AG04450 (cell line): ENCODE measurements around the gene GLUL. TPM values are rescaled to one million over a fixed set of nuclear protein-coding genes. Genes with fewer than 3 reads are reported as not detected.

ENCODE experiments used
- CTCF ChIA-PET: fragments of 300-600, 350-600 bp; formaldehyde crosslinking; extraction: SDS; loops from one replicate; lab custom pipeline; 2022; ENCODE audit warnings: antibody characterized with exemption, inconsistent platforms; lab: Charles Lee
- POLR2A ChIA-PET: fragments of 350-600 bp; formaldehyde crosslinking; extraction: SDS; loops from one replicate; lab custom pipeline; 2021; ENCODE audit warnings: antibody characterized with exemption, inconsistent platforms; lab: Yijun Ruan, JAX
- DNase-seq: peaks from one replicate; pipeline ENCODE4 v3.0.0-alpha.2; 2011; ENCODE audit warnings: low read depth, low spot score
- H3K27ac ChIP-seq: one replicate; pipeline ENCODE4 v1.5.1; 2012; ENCODE audit warnings: low read depth, low read length, control low read depth
- H3K27me3 ChIP-seq: one replicate; pipeline ENCODE4 v1.6.0; 2012; ENCODE audit warnings: low read length; ENCODE audit not compliant: control insufficient read depth, insufficient read depth
- H3K4me3 ChIP-seq: 2 replicates; pipeline ENCODE4 v1.5.1; 2011; ENCODE audit warnings: mild to moderate bottlenecking, low read depth, low read length, control low read depth
- H3K9me3 ChIP-seq: 2 replicates; pipeline ENCODE4 v1.5.1; 2012; ENCODE audit warnings: low read length; ENCODE audit not compliant: control insufficient read depth, insufficient read depth
- polyA plus RNA-seq: library from polyadenylated mRNA; depleted of rRNA; stranded (reverse); fragments of >200 nt; gene quantifications from 2 replicates; pipeline ENCODE4 v1.2.3, GENCODE V29; 2011
- TF ChIP-seq, protein P1 (sequence below): IDR thresholded peaks from 2 replicates; pipeline ENCODE4 v1.5.1; 2011; ENCODE audit warnings: low read depth, low read length, control low read depth, inconsistent platforms

GLUL gene
- polyA plus RNA-seq, 1 experiment: 151 TPM

DNA sequence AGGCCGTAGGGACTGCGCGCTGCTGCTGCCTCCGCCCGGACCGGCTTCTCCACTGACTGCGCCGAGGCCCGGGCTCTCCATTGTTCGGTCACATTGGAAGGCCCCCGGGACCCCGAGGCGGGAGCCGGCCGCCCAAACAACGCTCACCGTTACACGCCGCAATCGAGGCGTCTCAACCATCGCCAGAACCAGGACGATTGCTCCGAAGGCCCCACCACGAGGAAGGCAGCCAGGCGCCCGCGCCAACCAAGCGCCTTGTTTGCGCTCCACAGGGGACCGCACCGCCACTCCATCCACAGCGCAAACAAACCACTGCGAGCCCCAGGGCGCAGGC lies 595 bp downstream of the GLUL start:
- POLR2A ChIA-PET: interaction anchor here (1.9 kb wide), 1 partner anchor 10 kb away, joined by 6 read pairs; the partner anchor contains the start of gene TEDDM1
- peak overlapping the region; percentile 87 for H3K27ac ChIP-seq
- CTCF ChIA-PET: interaction anchor here (4.7 kb wide), 1 partner anchor 247 kb away, joined by 32 read pairs; no protein-coding TSS in a partner anchor
- H3K9me3 ChIP-seq: no peaks in the 10 kb centered on the region; the same call in 1 of the 2 replicates
- DNase-seq: no peak
- peak overlapping the region; percentile 78 for H3K4me3 ChIP-seq
- TF ChIP-seq, protein P1, sequence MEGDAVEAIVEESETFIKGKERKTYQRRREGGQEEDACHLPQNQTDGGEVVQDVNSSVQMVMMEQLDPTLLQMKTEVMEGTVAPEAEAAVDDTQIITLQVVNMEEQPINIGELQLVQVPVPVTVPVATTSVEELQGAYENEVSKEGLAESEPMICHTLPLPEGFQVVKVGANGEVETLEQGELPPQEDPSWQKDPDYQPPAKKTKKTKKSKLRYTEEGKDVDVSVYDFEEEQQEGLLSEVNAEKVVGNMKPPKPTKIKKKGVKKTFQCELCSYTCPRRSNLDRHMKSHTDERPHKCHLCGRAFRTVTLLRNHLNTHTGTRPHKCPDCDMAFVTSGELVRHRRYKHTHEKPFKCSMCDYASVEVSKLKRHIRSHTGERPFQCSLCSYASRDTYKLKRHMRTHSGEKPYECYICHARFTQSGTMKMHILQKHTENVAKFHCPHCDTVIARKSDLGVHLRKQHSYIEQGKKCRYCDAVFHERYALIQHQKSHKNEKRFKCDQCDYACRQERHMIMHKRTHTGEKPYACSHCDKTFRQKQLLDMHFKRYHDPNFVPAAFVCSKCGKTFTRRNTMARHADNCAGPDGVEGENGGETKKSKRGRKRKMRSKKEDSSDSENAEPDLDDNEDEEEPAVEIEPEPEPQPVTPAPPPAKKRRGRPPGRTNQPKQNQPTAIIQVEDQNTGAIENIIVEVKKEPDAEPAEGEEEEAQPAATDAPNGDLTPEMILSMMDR: no peak
- no peaks in the 10 kb centered on the region for H3K27me3 ChIP-seq

DNA sequence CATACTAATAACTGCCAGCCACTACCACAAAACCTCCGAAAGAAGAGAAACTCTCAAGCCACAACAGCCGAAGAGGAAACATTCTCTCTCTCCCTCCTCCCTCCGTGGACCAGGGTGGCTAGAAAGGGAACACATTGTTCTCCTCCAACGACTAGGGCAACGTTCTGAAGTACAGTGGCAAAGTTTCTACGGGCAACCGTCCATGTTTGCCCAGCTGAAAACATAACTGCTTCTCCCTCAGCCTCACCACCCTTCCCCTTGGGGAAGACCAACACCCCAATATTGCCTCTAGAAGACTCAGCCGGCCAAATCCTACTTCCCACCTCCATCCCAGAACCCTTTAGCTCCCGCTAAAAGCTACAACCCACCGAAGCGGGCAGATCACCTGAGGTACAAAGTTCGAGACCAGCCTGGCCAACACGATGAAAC lies 2.0 kb downstream of the GLUL start:
- DNase-seq: no peak
- peak overlapping the region; percentile 78 for H3K4me3 ChIP-seq
- TF ChIP-seq, protein P1: no peak
- no peak overlapping the region for H3K27ac ChIP-seq
- H3K9me3 ChIP-seq: no peaks in the 10 kb centered on the region; the same call in 1 of the 2 replicates
- ChIA-PET CTCF (interaction anchor here (0.7 to 4.7 kb wide), 2 partner anchors 12 to 246 kb away, joined by 3 to 32 read pairs; no protein-coding TSS in a partner anchor), POLR2A (no interaction called here)
- H3K27me3 ChIP-seq: no peaks in the 10 kb centered on the region

DNA sequence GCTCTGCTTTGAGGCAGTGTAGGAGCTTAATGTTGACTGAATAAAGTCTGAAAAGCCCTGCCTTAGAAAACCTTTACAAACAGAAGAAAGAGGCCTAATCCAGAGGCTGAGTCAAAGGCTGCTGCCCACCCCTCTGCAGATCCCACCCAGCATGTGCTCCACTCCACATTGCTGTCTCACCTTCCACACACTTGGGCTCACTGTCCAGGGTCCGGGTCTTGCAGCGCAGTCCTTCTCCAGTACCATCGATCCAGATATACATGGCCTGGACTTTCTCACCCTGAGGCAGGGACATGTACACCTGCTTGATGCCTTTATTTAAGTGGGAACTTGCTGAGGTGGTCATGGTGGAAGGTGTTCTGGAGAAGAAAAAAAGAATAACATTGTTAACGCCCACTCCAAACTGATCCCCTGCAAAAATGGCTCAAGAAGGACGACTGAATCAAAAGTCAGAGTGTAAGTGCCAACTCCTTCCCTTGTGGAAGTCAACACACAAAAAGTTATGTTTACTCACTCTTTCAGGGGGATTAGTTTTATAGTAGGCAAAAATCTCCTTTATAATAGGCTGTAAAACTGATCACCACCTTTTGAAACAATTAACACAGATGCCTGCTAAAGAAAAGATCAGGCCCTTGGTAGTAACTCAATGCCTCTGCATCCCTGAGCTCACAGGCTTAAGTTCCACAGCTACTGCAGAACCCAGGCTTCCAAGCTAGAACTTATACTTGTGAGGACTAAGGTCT lies 3.0 kb downstream of the GLUL start:
- TF ChIP-seq, protein P1: no peak
- no peaks in the 10 kb centered on the region for H3K27me3 ChIP-seq
- CTCF ChIA-PET: interaction anchor here (0.9 to 4.7 kb wide), 2 partner anchors 245 to 394 kb away, joined by 4 to 32 read pairs; no protein-coding TSS in a partner anchor
- H3K27ac ChIP-seq: no peak overlapping the region
- POLR2A ChIA-PET: no interaction called here
- DNase-seq: no peak
- H3K9me3 ChIP-seq: no peaks in the 10 kb centered on the region; the same call in 1 of the 2 replicates
- H3K4me3 ChIP-seq: peak overlapping the region; percentile 78

DNA sequence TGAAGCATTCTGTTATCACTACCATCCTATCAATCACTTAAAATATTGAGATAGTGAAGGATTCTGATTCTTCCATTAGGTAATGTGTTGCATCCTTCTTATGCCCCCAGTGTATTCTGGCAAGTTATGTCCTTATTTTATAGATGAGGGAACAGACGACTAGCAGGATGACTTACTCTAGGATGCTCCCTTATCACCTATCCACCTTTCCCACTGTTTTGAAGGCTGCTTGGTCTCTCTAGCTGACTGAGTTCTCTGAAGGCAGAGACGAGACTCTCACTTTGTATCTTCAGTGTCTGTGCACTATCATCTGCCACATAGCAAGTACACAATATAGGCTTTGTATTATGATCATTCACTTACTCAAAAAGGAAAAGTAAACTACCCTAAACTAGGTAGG lies 4.0 kb downstream of the GLUL start:
- CTCF ChIA-PET: interaction anchor here (0.9 to 4.7 kb wide), 2 partner anchors 244 to 395 kb away, joined by 4 to 32 read pairs; no protein-coding TSS in a partner anchor
- no peak overlapping the region for H3K4me3 ChIP-seq
- TF ChIP-seq, protein P1: no peak

DNA sequence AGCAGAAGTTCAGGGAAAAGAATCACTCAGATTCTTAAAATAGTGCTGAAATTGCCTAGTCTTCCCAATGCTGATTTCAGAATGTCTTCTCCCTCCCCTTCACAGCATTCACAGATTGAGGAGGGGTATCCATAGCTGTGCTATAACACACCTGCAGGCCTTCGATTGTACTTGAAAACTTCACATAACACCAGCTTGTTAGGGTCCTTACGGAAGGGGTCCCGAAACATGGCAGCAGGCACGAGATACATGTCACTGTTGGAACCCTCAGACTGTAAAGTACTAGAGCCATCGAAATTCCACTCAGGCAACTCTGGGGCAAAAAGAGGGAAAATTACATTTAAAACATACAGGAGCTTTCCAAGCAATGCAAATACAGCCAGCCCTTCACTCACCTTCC lies 4.6 kb downstream of the GLUL start:
- TF ChIP-seq, protein P1: no peak
- DNase-seq: no peak
- Histone ChIP-seq H3K4me3 (no peak overlapping the region), H3K9me3 (no peaks in the 10 kb centered on the region; the same call in 1 of the 2 replicates), H3K27me3 (no peaks in the 10 kb centered on the region), H3K27ac (no peak overlapping the region)
- POLR2A ChIA-PET: no interaction called here
- CTCF ChIA-PET: interaction anchor here (4.7 kb wide), 1 partner anchor 243 kb away, joined by 32 read pairs; no protein-coding TSS in a partner anchor

More for the DNA sequence above, 4.0 kb downstream of the GLUL start:
- H3K27me3 ChIP-seq: no peaks in the 10 kb centered on the region
- H3K27ac ChIP-seq: no peak overlapping the region
- POLR2A ChIA-PET: no interaction called here
- H3K9me3 ChIP-seq: no peaks in the 10 kb centered on the region; the same call in 1 of the 2 replicates
- DNase-seq: no peak
